Coronary artery (tissue), 2 donors: ENCODE measurements around the gene ATF7.
"Not testable (repeated sequence)": the region's sequence is repeated elsewhere in the genome, so short reads cannot be mapped to it uniquely, and the experiment has no call there.

ENCODE experiments used
- DNase-seq: peaks from one replicate; pipeline ENCODE4 v3.0.0-alpha.2; 2017; ENCODE audit warnings: low spot score
- H3K27ac ChIP-seq, 2 donors: fragments of 200-600 bp; sonication (generic); one replicate each; pipeline ENCODE4 v1.5.1; 2016 to 2019
- H3K4me3 ChIP-seq: fragments of 200-600 bp; sonication (generic); 2 replicates; pipeline ENCODE4 v1.5.1; 2016; ENCODE audit warnings: mild to moderate bottlenecking, moderate library complexity
- TF ChIP-seq, protein P1 (sequence below): fragments of 200-600 bp; sonication (generic); IDR thresholded peaks from one replicate; pipeline ENCODE4 v1.5.1; 2019; ENCODE audit warnings: antibody characterized with exemption

ATF7 gene

GRCh38 chr12:53651737-53652136, 25.6 kb upstream of the ATF7 start:
- no peak overlapping the region for H3K4me3 ChIP-seq
- DNase-seq: no peak
- TF ChIP-seq, protein P1, sequence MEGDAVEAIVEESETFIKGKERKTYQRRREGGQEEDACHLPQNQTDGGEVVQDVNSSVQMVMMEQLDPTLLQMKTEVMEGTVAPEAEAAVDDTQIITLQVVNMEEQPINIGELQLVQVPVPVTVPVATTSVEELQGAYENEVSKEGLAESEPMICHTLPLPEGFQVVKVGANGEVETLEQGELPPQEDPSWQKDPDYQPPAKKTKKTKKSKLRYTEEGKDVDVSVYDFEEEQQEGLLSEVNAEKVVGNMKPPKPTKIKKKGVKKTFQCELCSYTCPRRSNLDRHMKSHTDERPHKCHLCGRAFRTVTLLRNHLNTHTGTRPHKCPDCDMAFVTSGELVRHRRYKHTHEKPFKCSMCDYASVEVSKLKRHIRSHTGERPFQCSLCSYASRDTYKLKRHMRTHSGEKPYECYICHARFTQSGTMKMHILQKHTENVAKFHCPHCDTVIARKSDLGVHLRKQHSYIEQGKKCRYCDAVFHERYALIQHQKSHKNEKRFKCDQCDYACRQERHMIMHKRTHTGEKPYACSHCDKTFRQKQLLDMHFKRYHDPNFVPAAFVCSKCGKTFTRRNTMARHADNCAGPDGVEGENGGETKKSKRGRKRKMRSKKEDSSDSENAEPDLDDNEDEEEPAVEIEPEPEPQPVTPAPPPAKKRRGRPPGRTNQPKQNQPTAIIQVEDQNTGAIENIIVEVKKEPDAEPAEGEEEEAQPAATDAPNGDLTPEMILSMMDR: no peak
- H3K27ac ChIP-seq: peak overlapping the region in 1 of 2 donors; percentile 27

DNA sequence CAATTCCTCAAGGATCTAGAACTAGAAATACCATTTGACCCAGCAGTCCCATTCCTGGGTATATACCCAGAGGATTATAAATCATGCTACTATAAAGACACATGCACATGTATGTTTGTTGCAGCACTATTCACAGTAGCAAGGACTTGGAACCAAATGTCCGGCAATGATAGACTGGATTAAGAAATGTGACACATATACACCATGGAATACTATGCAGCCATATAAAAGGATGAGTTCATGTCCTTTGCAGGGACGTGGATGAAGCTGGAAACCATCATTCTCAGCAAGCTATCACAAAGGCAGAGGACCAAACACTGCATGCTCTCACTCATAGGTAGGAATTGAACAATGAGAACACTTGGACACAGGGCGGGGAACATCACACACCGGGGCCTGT, 20.1 kb upstream of the ATF7 start:
- H3K27ac ChIP-seq, H3K4me3 ChIP-seq, DNase-seq: not testable (repeated sequence)

DNA sequence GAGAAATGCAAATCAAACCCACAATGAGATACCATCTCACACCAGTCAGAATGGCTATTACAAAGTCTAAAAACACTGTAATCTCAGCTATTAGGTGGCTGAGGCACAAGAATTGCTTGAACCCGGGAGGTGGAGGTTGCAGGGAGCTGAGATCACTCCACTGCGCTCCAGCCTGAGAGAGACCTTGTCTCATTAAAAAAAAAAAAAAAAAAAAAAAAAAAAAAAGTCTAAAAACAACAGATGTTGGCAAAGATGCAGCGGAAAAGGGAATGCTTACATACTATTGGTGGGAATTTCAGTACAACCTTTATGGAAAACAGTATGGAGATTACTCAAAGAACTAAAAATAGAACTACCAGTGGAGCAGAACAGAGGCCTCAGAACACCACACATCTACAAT, 19.0 kb upstream of the ATF7 start:
- TF ChIP-seq, protein P1: no peak
- no peak for DNase-seq
- Histone ChIP-seq H3K27ac (no peak overlapping the region), H3K4me3 (no peak overlapping the region)

GRCh38 chr12:53644133-53644532, 18.0 kb upstream of the ATF7 start:
- TF ChIP-seq, protein P1: no peak
- Histone ChIP-seq H3K4me3 (no peak overlapping the region), H3K27ac (no peak overlapping the region)
- DNase-seq: no peak

DNA sequence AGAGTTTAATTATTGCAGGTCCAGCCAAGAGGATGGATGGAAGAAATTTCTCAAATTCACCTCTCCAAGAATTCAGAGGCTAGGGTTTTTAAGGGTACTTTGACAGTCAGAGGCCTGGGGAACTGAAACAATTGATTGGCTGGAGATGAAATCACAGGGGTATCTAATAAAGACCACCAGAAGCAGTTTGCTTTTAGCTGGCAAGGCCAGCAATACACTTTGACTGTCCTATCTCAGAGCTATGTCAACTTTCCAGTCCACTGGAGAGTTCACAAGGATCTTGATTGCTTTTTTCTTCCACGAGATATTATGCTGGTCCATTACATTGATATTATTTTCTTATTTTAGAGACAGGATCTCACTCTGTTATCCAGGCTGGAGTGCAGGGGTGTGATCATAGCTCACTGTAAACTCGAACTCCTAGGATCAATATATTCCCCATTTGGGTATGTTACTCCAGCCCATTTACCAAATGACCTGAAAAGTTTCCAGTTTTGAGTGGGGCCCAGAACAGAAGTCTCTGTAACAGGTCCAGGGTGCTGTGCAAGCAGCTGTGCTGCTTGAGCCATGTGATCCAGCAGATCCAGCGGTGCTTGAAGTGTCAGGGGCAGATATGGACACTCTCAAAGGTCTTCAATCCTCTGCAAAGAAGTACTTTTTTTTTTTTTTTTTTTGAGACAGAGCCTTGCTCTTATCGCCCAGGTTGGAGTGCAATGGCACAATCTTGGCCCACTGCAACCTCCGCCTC, 17.2 kb upstream of the ATF7 start:
- H3K27ac ChIP-seq: no peak overlapping the region
- no peak overlapping the region for H3K4me3 ChIP-seq
- DNase-seq: no peak
- TF ChIP-seq, protein P1: no peak

GRCh38 chr12:53638057-53638456, 11.9 kb upstream of the ATF7 start:
- DNase-seq: no peak
- TF ChIP-seq, protein P1: no peak
- Histone ChIP-seq H3K27ac (no peak overlapping the region), H3K4me3 (no peak overlapping the region)

DNA sequence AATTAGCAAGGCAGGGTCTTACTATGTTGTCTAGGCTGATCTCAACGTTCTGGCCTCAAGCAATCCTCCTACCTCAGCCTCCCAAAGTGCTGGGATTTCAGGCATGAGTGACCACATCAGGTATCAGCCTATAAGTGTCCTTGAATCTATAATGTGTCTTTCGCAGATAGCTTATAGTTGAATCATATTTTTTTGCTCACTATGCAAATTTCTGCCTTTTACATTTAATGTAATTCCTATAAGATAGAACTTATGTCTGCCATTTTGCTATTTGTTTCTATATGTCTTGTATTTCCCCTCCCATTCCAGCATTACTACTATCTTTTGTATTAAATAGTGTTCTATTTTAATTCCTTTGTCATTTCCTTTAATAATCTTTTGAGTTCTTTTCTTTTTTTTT, 10.5 kb upstream of the ATF7 start:
- Histone ChIP-seq H3K27ac (no peak overlapping the region), H3K4me3 (no peak overlapping the region)
- TF ChIP-seq, protein P1: no peak
- no peak for DNase-seq

GRCh38 chr12:53635708-53636107, 9.5 kb upstream of the ATF7 start:
- not testable (repeated sequence) for DNase-seq, H3K4me3 ChIP-seq, H3K27ac ChIP-seq
